ENCODE results near the gene ZNF280D. TPM values are rescaled to one million over a fixed set of nuclear protein-coding genes. Genes with fewer than 3 reads are reported as not detected.

The ZNF280D gene
- total and polyA plus RNA-seq, 2 of the 4 experiments (the other 2 are of a cell fraction), result 8.3 to 21.0 TPM

GRCh38 chr15:56678571-56678970 lies 54.7 kb downstream of the ZNF280D start:
- intact Hi-C loops (cut with micrococcal nuclease) (no loop called here), in situ Hi-C loops (cut with MboI; ENCODE audit: low sequenced_read_pairs) (no loop called here), dilution Hi-C loops (cut with HindIII; ENCODE audit: low sequenced_read_pairs, unreplicated experiment) (no loop called here)
- POLR2A ChIA-PET (ENCODE audit: unreplicated experiment), result no interaction called here
- H3K36me3 ChIP-seq (ENCODE audit: control insufficient read depth, insufficient read depth, low read length), result peaks cover 2% of the 10 kb centered on the region; the same call in 1 of the 2 replicates
- BruUV-seq (replicated peaks), result no TSS peak
- no peak for ATAC-seq (ENCODE audit: low read depth)
- H3K4me2 ChIP-seq (ENCODE audit: low read depth, low read length), result no peak overlapping the region
- H3K4me3 ChIP-seq (ENCODE audit: insufficient read depth, low read depth, low read length), result no peak overlapping the region
- WGBS, 2 experiments (ENCODE audit: extremely low coverage in 2 of 2, insufficient read length in 1 of 2), result no CpG with 5 or more reads among the region's 4 CpGs
- H2BK5ac ChIP-seq (ENCODE audit: low read depth, low read length, poor library complexity, severe bottlenecking), result no peak overlapping the region
- no peak overlapping the region for H2BK15ac ChIP-seq (ENCODE audit: low read depth, low read length)
- H3K9ac ChIP-seq (ENCODE audit: low read depth, low read length), result no peak overlapping the region
- H3K27ac ChIP-seq (ENCODE audit: insufficient read depth, low read length), result no peak overlapping the region
- H4K20me1 ChIP-seq (ENCODE audit: insufficient read depth, low read length), result no peaks in the 10 kb centered on the region
- H2BK20ac ChIP-seq (ENCODE audit: low read depth, low read length), result no peak overlapping the region
- H3K23ac ChIP-seq (ENCODE audit: low read depth, low read length), result no peak overlapping the region
- no peaks in the 10 kb centered on the region for H3K27me3 ChIP-seq (ENCODE audit: control insufficient read depth, insufficient read depth, low read length)
- no peak overlapping the region for H4K91ac ChIP-seq (ENCODE audit: insufficient read depth, low read depth, low read length)
- no peak overlapping the region for H4K8ac ChIP-seq (ENCODE audit: low read depth in 2 of 2, low read length in 2 of 2)
- H3K14ac ChIP-seq (replicated peaks; ENCODE audit: low read depth, low read length), result no peak overlapping the region
- H2AFZ ChIP-seq (replicated peaks; ENCODE audit: low read length, poor library complexity), result no peak overlapping the region
- no peak overlapping the region for H2AK5ac ChIP-seq (ENCODE audit: low read depth, low read length)
- H3K9me1 ChIP-seq (ENCODE audit: insufficient read depth, low read length), result no peaks in the 10 kb centered on the region
- H3K18ac ChIP-seq (ENCODE audit: low read depth, low read length), result no peak overlapping the region
- H2BK120ac ChIP-seq (ENCODE audit: low read depth, low read length), result no peak overlapping the region
- no peak for DNase-seq
- H3K9me3 ChIP-seq (ENCODE audit: control insufficient read depth, insufficient read depth, low read length), result no peaks in the 10 kb centered on the region
- H3K56ac ChIP-seq (ENCODE audit: extremely low read depth, insufficient read depth, low read length), result no peak overlapping the region
- peaks cover under 1 to 6% of the 10 kb centered on the region in 2 experiments; a peak in 3 of 4 replicates for H3K79me1 ChIP-seq (ENCODE audit: low read depth in 1 of 2, low read length in 2 of 2)
- no peaks in the 10 kb centered on the region for H3K4me1 ChIP-seq (ENCODE audit: control insufficient read depth, insufficient read depth, low read length)
- CTCF ChIA-PET, result no interaction called here
- no peak for TF ChIP-seq MXI1 (IDR thresholded peaks at IDR 0.05; ENCODE audit: borderline replicate concordance, low read depth, low read length)
- no peak for TF ChIP-seq BHLHE40 (IDR thresholded peaks at IDR 0.05; ENCODE audit: low read depth, low read length)
- TF ChIP-seq CHD1 (IDR thresholded peaks at IDR 0.05; ENCODE audit: low read depth, low read length), result no peak
- no peak for TF ChIP-seq CEBPB (IDR thresholded peaks at IDR 0.05; ENCODE audit: low read depth, low read length)
- no peak for TF ChIP-seq FOS (IDR thresholded peaks at IDR 0.05; ENCODE audit: low read depth, low read length)
- TF ChIP-seq MAZ (IDR thresholded peaks at IDR 0.05; ENCODE audit: borderline replicate concordance, low read depth, low read length), result no peak
- TF ChIP-seq, protein P1, sequence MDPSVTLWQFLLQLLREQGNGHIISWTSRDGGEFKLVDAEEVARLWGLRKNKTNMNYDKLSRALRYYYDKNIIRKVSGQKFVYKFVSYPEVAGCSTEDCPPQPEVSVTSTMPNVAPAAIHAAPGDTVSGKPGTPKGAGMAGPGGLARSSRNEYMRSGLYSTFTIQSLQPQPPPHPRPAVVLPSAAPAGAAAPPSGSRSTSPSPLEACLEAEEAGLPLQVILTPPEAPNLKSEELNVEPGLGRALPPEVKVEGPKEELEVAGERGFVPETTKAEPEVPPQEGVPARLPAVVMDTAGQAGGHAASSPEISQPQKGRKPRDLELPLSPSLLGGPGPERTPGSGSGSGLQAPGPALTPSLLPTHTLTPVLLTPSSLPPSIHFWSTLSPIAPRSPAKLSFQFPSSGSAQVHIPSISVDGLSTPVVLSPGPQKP (IDR thresholded peaks at IDR 0.05; ENCODE audit: borderline replicate concordance, low read depth, low read length), result no peak
- no peak for TF ChIP-seq RFX5 (IDR thresholded peaks at IDR 0.05; ENCODE audit: low read depth, low read length)
- TF ChIP-seq POLR2A (IDR thresholded peaks at IDR 0.05; ENCODE audit: low read depth, low read length), result no peak
- TF ChIP-seq RAD21 (IDR thresholded peaks at IDR 0.05; ENCODE audit: low read length), result no peak
- no peak for TF ChIP-seq RCOR1 (IDR thresholded peaks at IDR 0.05; ENCODE audit: insufficient replicate concordance, low read length)
- TF ChIP-seq MAFK (IDR thresholded peaks at IDR 0.05; ENCODE audit: low read depth, low read length), result no peak
- TF ChIP-seq NFE2L2 (IDR thresholded peaks at IDR 0.05; ENCODE audit: low read depth, low read length), result no peak
- no peak for TF ChIP-seq CTCF (conservative IDR thresholded peaks at IDR 0.05; ENCODE audit: low read depth, low read length)
- TF ChIP-seq SMC3 (IDR thresholded peaks at IDR 0.05; ENCODE audit: low read depth, low read length), result no peak
- TF ChIP-seq, protein P2, sequence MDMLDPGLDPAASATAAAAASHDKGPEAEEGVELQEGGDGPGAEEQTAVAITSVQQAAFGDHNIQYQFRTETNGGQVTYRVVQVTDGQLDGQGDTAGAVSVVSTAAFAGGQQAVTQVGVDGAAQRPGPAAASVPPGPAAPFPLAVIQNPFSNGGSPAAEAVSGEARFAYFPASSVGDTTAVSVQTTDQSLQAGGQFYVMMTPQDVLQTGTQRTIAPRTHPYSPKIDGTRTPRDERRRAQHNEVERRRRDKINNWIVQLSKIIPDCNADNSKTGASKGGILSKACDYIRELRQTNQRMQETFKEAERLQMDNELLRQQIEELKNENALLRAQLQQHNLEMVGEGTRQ (IDR thresholded peaks at IDR 0.05; ENCODE audit: low read depth, low read length), result no peak
- H2AK9ac ChIP-seq (replicated peaks; ENCODE audit: low read depth, low read length, poor library complexity), result no peak overlapping the region
- no peak overlapping the region for H3K4ac ChIP-seq (ENCODE audit: low read depth, low read length)
- H4K5ac ChIP-seq (ENCODE audit: low read depth, low read length), result no peak overlapping the region
